Mesodermal cell (in vitro differentiated cells): ENCODE measurements around the gene EPB41L4A.

Source experiments
- H3K27ac ChIP-seq: 2 replicates; pipeline ENCODE4 v1.7.0; 2013; ENCODE audit warnings: mild to moderate bottlenecking, low read depth, low read length, moderate library complexity; ENCODE audit not compliant: severe bottlenecking
- H3K36me3 ChIP-seq: 2 replicates; pipeline ENCODE4 v1.7.1; 2013; ENCODE audit warnings: mild to moderate bottlenecking, low read length, moderate library complexity; ENCODE audit not compliant: control insufficient read depth, insufficient read depth
- H3K4me1 ChIP-seq: one replicate; pipeline ENCODE4 v1.7.1; 2013; ENCODE audit warnings: mild to moderate bottlenecking, low read length; ENCODE audit not compliant: insufficient read depth, control insufficient read depth, poor library complexity, severe bottlenecking
- H3K4me3 ChIP-seq: 2 replicates; pipeline ENCODE4 v1.7.0; 2013; ENCODE audit warnings: low read length, control low read depth, mild to moderate bottlenecking; ENCODE audit not compliant: insufficient read depth, poor library complexity, severe bottlenecking; ENCODE audit errors: extremely low read depth
- H3K9me3 ChIP-seq: 2 replicates; pipeline ENCODE4 v1.7.1; 2013; ENCODE audit warnings: mild to moderate bottlenecking, low read length, moderate library complexity; ENCODE audit not compliant: control insufficient read depth
- WGBS, 2 experiments: methylation state at CpG; one replicate each; pipeline ENCODE4 v1.1.5; 2013; ENCODE audit warnings: missing lambda C conversion rate in 2 of 2; ENCODE audit not compliant: insufficient coverage in 2 of 2; 5-methylcytosine and 5-hydroxymethylcytosine counted together

EPB41L4A gene

GRCh38 chr5:112141582-112141981 is 277.5 kb downstream of the EPB41L4A start:
- WGBS, 2 experiments, result 93% methylated on average over 2 of the region's 3 CpGs
- Histone ChIP-seq H3K9me3 (no peaks in the 10 kb centered on the region), H3K27ac (no peak overlapping the region), H3K4me1 (no peaks in the 10 kb centered on the region), H3K36me3 (no peaks in the 10 kb centered on the region), H3K4me3 (no peak overlapping the region)

GRCh38 chr5:112138526-112138925 is 280.6 kb downstream of the EPB41L4A start:
- H3K9me3 ChIP-seq, result no peaks in the 10 kb centered on the region
- no peak overlapping the region for H3K4me3 ChIP-seq
- no peaks in the 10 kb centered on the region for H3K4me1 ChIP-seq
- 84 to 90% methylated on average over 2 of the region's 2 CpGs for WGBS, 2 experiments
- H3K27ac ChIP-seq, result no peak overlapping the region
- no peaks in the 10 kb centered on the region for H3K36me3 ChIP-seq

GRCh38 chr5:112136773-112137172 is 282.3 kb downstream of the EPB41L4A start:
- no peak overlapping the region for H3K4me3 ChIP-seq
- H3K36me3 ChIP-seq, result no peaks in the 10 kb centered on the region
- no peaks in the 10 kb centered on the region for H3K9me3 ChIP-seq
- H3K4me1 ChIP-seq, result no peaks in the 10 kb centered on the region
- no peak overlapping the region for H3K27ac ChIP-seq
- WGBS, 2 experiments, result 89 to 90% methylated on average over 2 to 4 of the region's 6 CpGs

GRCh38 chr5:112127861-112128260 is 291.2 kb downstream of the EPB41L4A start:
- Histone ChIP-seq H3K36me3 (no peaks in the 10 kb centered on the region), H3K4me1 (no peaks in the 10 kb centered on the region), H3K9me3 (no peaks in the 10 kb centered on the region), H3K4me3 (no peak overlapping the region), H3K27ac (no peak overlapping the region)

GRCh38 chr5:112126982-112127381 is 292.1 kb downstream of the EPB41L4A start:
- 91% methylated on average over 4 of the region's 4 CpGs for WGBS, 2 experiments

GRCh38 chr5:112125903-112126302 is 293.2 kb downstream of the EPB41L4A start:
- no peaks in the 10 kb centered on the region for H3K9me3 ChIP-seq
- no peak overlapping the region for H3K27ac ChIP-seq
- no peak overlapping the region for H3K4me3 ChIP-seq
- 89 to 100% methylated on average over 1 of the region's 2 CpGs for WGBS, 2 experiments
- peaks cover 2% of the 10 kb centered on the region for H3K4me1 ChIP-seq
- H3K36me3 ChIP-seq, result no peaks in the 10 kb centered on the region

More at GRCh38 chr5:112126982-112127381, 292.1 kb downstream of the EPB41L4A start:
- no peak overlapping the region for H3K4me3 ChIP-seq
- H3K27ac ChIP-seq, result no peak overlapping the region
- H3K36me3 ChIP-seq, result no peaks in the 10 kb centered on the region
- no peaks in the 10 kb centered on the region for H3K4me1 ChIP-seq
- H3K9me3 ChIP-seq, result no peaks in the 10 kb centered on the region

GRCh38 chr5:112124788-112125187 is 294.3 kb downstream of the EPB41L4A start:
- Histone ChIP-seq H3K4me3 (no peak overlapping the region), H3K36me3 (no peaks in the 10 kb centered on the region), H3K9me3 (no peaks in the 10 kb centered on the region), H3K27ac (no peak overlapping the region), H3K4me1 (peaks cover 2% of the 10 kb centered on the region)
- no CpG with 5 or more reads among the region's 3 CpGs for WGBS, 2 experiments

- Histone ChIP-seq H3K27ac (no peak overlapping the region), H3K4me1 (peaks cover 2% of the 10 kb centered on the region), H3K36me3 (no peaks in the 10 kb centered on the region), H3K4me3 (no peak overlapping the region), H3K9me3 (no peaks in the 10 kb centered on the region)
- 100% methylated on average over 1 to 2 of the region's 2 CpGs for WGBS, 2 experiments
These were observed 296.0 kb downstream of the EPB41L4A start for GRCh38 chr5:112123086-112123485.

- Histone ChIP-seq H3K4me1 (peaks cover 2% of the 10 kb centered on the region), H3K36me3 (no peaks in the 10 kb centered on the region), H3K27ac (no peak overlapping the region), H3K9me3 (no peaks in the 10 kb centered on the region), H3K4me3 (no peak overlapping the region)
- WGBS, 2 experiments, result 83 to 87% methylated on average over 1 to 2 of the region's 3 CpGs
These were observed 296.7 kb downstream of the EPB41L4A start for GRCh38 chr5:112122353-112122752.

GRCh38 chr5:112121258-112121657 is 297.8 kb downstream of the EPB41L4A start:
- Histone ChIP-seq H3K4me3 (no peak overlapping the region), H3K27ac (peak overlapping the region; percentile 37), H3K36me3 (no peaks in the 10 kb centered on the region), H3K4me1 (peaks cover 2% of the 10 kb centered on the region), H3K9me3 (no peaks in the 10 kb centered on the region)
- WGBS, 2 experiments, result 75 to 76% methylated on average over 1 to 3 of the region's 3 CpGs

GRCh38 chr5:112119969-112120368 is 299.1 kb downstream of the EPB41L4A start:
- no peak overlapping the region for H3K4me3 ChIP-seq
- H3K9me3 ChIP-seq, result no peaks in the 10 kb centered on the region
- no peak overlapping the region for H3K27ac ChIP-seq
- WGBS, 2 experiments, result 94 to 100% methylated on average over 1 of the region's 2 CpGs
- H3K36me3 ChIP-seq, result no peaks in the 10 kb centered on the region
- H3K4me1 ChIP-seq, result peaks cover 2% of the 10 kb centered on the region
